ENCODE measurements around the gene DEDD. TPM values are rescaled to one million over a fixed set of nuclear protein-coding genes. Genes with fewer than 3 reads are reported as not detected.
A peak's percentile ranks its signal among the peaks of the same experiment; 100 is the strongest.

DEDD gene
- total RNA-seq, 1 donor from 2014 or later, result 37.5 TPM

DNA sequence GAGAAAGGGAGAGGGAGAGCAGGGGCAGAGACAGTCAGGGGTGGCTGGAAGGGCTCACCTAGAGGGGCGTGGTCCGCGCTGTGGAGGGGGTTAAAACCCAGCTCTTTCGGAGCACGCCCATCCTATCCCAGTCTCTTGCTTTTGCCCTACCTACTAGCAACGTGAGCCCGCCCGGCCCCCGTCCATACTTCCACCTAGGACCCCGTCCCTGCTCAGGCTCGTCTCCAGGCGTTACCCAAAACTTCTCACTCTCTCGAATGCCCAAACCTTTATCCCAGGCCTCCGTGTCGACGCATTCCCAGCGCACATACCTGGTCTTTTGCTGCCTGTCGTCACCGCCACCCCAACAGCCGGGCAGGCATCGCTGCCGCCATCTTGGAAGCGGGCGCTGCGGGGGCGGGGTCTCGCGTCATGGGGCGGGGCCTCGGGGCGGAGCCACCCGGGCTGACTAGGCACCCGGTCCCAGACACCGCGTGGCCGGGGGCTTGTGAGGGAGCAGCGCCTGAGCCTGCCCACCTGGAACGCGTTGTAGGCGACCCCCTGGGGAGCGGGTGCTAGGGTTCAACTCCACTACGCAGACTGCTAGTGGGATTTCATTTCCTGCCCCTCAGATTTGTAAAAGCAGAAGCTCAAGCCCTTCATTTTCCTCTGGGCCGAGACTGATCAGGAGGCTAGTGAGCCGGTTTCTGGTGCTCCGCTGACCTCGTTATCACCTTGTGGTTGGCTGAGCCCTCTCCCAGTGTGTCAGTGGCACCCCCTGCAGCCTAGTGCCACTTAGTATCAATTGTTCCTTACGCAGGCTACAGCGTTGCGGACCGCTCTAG, 44.9 kb upstream of the DEDD start, which contains the start of gene B4GALT3:
Gene B4GALT3, minus strand, starts transcription at position 396 of the 824 bp plus-strand sequence. CDS start 1,447 bp downstream, outside the sequence.
- Histone ChIP-seq H3K4me1 (peaks cover 27% of the 10 kb centered on the region), H3K36me3 (peaks cover 36% of the 10 kb centered on the region), H3K4me3 (peak within 1 kb of the TSS; percentile 88), H3K9me3 (no peaks in the 10 kb centered on the region), H3K27ac (peak within 1 kb of the TSS; percentile 90), H3K27me3 (no peaks in the 10 kb centered on the region)
- DNase-seq, result peak; percentile 96
- intact Hi-C loops (cut with DNase I), result no loop called here
- peak; percentile 97 for ATAC-seq
- TF ChIP-seq, protein P1, sequence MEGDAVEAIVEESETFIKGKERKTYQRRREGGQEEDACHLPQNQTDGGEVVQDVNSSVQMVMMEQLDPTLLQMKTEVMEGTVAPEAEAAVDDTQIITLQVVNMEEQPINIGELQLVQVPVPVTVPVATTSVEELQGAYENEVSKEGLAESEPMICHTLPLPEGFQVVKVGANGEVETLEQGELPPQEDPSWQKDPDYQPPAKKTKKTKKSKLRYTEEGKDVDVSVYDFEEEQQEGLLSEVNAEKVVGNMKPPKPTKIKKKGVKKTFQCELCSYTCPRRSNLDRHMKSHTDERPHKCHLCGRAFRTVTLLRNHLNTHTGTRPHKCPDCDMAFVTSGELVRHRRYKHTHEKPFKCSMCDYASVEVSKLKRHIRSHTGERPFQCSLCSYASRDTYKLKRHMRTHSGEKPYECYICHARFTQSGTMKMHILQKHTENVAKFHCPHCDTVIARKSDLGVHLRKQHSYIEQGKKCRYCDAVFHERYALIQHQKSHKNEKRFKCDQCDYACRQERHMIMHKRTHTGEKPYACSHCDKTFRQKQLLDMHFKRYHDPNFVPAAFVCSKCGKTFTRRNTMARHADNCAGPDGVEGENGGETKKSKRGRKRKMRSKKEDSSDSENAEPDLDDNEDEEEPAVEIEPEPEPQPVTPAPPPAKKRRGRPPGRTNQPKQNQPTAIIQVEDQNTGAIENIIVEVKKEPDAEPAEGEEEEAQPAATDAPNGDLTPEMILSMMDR (IDR thresholded peaks at IDR 0.05), result peak; percentile 29

DNA sequence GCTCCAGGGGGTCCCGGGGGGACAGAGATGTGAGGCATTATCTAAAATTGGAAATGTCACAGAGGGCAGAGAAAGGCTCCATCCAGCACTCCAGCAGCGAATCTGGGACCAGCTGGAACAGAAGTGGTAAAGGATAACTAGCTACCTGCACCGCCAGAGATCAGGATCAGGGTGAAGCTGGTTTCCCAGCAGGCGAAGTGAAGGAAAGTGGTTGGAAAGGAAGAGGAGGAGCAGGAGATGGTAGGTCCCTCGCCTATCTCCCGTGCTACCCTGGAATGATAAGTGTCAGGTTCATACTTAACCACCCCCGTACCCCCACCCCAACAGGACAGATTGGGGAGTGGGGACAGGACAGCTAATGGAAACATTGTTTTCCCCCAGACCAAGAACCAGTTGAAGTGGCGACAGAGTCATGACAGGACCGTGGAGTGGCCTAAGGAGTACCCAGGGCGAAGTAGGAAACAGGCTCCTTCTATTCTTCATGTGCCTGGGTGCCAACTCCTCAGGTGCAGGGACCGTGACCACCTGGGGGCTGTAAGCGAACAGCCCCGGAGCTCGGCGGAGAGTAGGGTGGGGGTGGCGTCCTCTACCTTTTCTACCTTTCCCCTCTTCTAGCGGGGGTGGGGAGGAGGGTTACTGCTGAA, 44.1 kb upstream of the DEDD start:
- peak; percentile 19 for ATAC-seq
- peak overlapping the region; percentile 90 for H3K27ac ChIP-seq
- TF ChIP-seq, protein P1 (IDR thresholded peaks at IDR 0.05), result no peak

DNA sequence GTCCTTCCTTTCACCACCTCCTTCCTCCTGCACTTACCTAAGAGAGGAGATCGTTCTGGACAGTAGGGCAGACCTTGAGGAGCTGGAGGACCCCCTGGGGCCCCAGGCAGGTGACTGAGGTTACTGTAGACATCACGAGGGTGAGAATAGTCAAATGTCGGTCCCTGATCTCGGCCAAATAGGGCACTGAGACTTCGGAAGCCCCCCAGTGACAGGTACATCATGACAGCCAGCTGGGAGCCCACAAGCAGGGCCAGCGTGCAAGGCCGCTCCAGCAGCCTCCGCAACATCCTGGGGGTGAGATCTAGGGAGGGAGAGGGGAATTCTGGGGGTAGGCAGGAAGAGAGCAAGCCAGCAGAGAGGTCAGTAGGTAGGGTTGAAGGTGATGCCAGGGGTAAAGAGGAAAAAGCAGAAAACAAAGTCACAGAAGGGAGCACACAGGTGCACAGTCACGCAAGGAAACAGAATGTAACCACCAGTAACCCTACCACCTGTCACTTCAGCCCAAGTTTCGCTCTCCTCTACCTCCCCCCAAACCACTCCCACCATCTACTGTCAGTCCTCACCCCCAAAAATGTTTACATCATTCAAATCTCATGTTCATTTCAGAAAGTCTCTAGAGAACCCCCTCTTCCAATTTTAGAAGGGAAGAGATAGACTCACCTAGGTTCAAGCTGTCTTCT, 43.4 kb upstream of the DEDD start:
- TF ChIP-seq, protein P1 (IDR thresholded peaks at IDR 0.05), result no peak
- H3K4me1 ChIP-seq, result peaks cover 23% of the 10 kb centered on the region
- H3K4me3 ChIP-seq, result peak overlapping the region; percentile 88
- ATAC-seq, result no peak
- H3K27me3 ChIP-seq, result no peaks in the 10 kb centered on the region
- DNase-seq, result no peak
- H3K27ac ChIP-seq, result peak overlapping the region; percentile 90
- intact Hi-C loops (cut with DNase I), result no loop called here
- H3K36me3 ChIP-seq, result peaks cover 50% of the 10 kb centered on the region
- no peaks in the 10 kb centered on the region for H3K9me3 ChIP-seq

More for the DNA sequence above, 44.1 kb upstream of the DEDD start:
- Histone ChIP-seq H3K36me3 (peaks cover 43% of the 10 kb centered on the region), H3K4me3 (peak overlapping the region; percentile 88), H3K4me1 (peaks cover 23% of the 10 kb centered on the region), H3K27me3 (no peaks in the 10 kb centered on the region), H3K9me3 (no peaks in the 10 kb centered on the region)
- DNase-seq, result no peak
- intact Hi-C loops (cut with DNase I), result no loop called here

DNA sequence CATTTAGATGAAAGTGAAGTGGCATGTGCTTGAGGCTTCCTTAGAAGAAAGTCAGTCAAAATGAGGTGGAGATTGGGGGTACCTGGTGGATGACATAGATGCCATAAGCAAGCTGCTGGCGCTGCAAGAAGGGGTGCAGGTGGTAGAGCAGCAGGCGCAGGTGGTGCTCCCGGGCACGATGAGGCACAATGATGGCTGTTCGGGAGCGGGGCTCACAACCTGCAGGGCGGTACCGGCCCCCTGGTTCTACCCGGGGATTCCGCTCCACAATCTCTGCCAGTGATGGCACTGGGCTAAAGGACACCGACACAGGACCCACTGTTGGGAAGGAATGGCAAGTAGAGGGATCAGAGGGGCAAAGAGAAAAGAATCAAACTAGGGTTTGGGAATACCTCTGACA, 42.4 kb upstream of the DEDD start:
- DNase-seq (no peak), ATAC-seq (no peak)
- no peak overlapping the region for H3K27ac ChIP-seq
- TF ChIP-seq, protein P1 (IDR thresholded peaks at IDR 0.05), result no peak
- no peaks in the 10 kb centered on the region for H3K27me3 ChIP-seq
- peaks cover 23% of the 10 kb centered on the region for H3K4me1 ChIP-seq
- peaks cover 60% of the 10 kb centered on the region for H3K36me3 ChIP-seq
- intact Hi-C loops (cut with DNase I), result no loop called here
- H3K9me3 ChIP-seq, result no peaks in the 10 kb centered on the region
- H3K4me3 ChIP-seq, result no peak overlapping the region

DNA sequence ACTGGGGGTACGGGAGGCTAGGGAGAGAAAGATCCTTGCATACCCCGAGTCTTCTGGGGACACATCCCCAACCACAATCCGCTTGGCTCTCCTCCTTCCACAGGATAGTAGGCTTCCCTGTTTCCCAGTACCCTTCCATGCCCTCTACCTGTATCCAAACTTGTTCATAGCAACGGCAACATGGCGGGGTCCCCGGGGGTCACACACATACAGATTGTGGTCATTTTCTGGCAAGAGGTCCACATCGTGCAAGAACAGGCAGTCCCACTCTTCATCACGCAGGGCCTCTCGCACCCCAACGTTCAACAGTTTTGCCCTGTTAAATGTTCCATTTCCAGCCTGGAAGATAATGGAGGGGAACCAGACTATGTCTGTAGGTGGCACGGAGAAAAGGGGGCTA, 41.2 kb upstream of the DEDD start:
- H3K27ac ChIP-seq, result no peak overlapping the region

More for the DNA sequence above, 41.2 kb upstream of the DEDD start:
- peaks cover 70% of the 10 kb centered on the region for H3K36me3 ChIP-seq
- H3K27me3 ChIP-seq, result no peaks in the 10 kb centered on the region
- TF ChIP-seq, protein P1 (IDR thresholded peaks at IDR 0.05), result no peak
- DNase-seq (no peak), ATAC-seq (no peak)
- no peak overlapping the region for H3K4me3 ChIP-seq
- peaks cover 23% of the 10 kb centered on the region for H3K4me1 ChIP-seq
- intact Hi-C loops (cut with DNase I), result no loop called here
- no peaks in the 10 kb centered on the region for H3K9me3 ChIP-seq

All from upper lobe of right lung (tissue), 1 donor.